Brain microvascular endothelial cell (primary cell): ENCODE data around the gene AEBP2.
"Not testable (repeated sequence)": the region's sequence is repeated elsewhere in the genome, so short reads cannot be mapped to it uniquely, and the experiment has no call there.

Experiments used
- DNase-seq: peaks from one replicate; pipeline ENCODE4 v3.0.0-alpha.2; 2020
- H3K27ac ChIP-seq: fragments of 250-450 bp; sonication (Bioruptor Pico); 2 replicates; pipeline ENCODE4 v1.5.1; 2020; ENCODE audit warnings: mild to moderate bottlenecking, moderate library complexity
- H3K27me3 ChIP-seq: fragments of 250-450 bp; sonication (Bioruptor Pico); replicated peaks from 2 replicates; pipeline ENCODE4 v1.5.1; 2020; ENCODE audit warnings: mild to moderate bottlenecking
- H3K36me3 ChIP-seq: fragments of 250-450 bp; sonication (Bioruptor Pico); replicated peaks from 2 replicates; pipeline ENCODE4 v1.5.1; 2020; ENCODE audit warnings: mild to moderate bottlenecking
- H3K4me3 ChIP-seq: 2 replicates; pipeline ENCODE4 v1.5.1; 2011; ENCODE audit warnings: low read depth, mild to moderate bottlenecking, control low read depth, low read length, moderate library complexity
- in situ Hi-C: cut with HindIII; loops from 2 replicates; pipeline ENCODE4 v1.10.0; 2017; ENCODE audit warnings: low sequenced_read_pairs, low pct_ligation_motif_present
- TF ChIP-seq, protein P1 (sequence below): IDR thresholded peaks from 2 replicates; pipeline ENCODE4 v1.5.1; 2011; ENCODE audit warnings: low read depth, mild to moderate bottlenecking, moderate library complexity, low read length, control low read depth, inconsistent platforms; ENCODE audit errors: missing control alignments

AEBP2 gene

DNA sequence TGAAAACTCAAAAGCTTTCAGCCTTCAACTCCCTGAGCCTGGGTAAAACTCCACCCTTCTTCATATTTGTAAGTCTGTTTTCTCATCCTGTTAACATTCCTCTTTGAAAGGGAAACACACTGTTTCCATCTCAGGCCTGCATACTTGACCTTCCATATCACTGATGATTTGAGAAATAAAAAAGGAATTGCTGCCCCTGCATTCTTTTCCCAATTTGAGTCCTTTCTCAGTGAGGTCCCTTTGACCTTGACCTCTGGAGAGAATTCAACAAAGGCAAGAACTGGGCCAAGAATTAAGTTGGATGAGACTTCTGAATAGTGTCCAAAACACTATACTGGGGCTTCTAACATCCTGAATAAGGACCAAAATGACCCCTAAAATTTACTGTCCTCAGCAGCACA, 108.0 kb downstream of the AEBP2 start:
- in situ Hi-C loops, result no loop called here
- no peak overlapping the region for H3K4me3 ChIP-seq
- no peak overlapping the region for H3K27ac ChIP-seq
- H3K36me3 ChIP-seq, result no peaks in the 10 kb centered on the region
- H3K27me3 ChIP-seq, result no peaks in the 10 kb centered on the region
- TF ChIP-seq, protein P1, sequence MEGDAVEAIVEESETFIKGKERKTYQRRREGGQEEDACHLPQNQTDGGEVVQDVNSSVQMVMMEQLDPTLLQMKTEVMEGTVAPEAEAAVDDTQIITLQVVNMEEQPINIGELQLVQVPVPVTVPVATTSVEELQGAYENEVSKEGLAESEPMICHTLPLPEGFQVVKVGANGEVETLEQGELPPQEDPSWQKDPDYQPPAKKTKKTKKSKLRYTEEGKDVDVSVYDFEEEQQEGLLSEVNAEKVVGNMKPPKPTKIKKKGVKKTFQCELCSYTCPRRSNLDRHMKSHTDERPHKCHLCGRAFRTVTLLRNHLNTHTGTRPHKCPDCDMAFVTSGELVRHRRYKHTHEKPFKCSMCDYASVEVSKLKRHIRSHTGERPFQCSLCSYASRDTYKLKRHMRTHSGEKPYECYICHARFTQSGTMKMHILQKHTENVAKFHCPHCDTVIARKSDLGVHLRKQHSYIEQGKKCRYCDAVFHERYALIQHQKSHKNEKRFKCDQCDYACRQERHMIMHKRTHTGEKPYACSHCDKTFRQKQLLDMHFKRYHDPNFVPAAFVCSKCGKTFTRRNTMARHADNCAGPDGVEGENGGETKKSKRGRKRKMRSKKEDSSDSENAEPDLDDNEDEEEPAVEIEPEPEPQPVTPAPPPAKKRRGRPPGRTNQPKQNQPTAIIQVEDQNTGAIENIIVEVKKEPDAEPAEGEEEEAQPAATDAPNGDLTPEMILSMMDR, result no peak
- no peak for DNase-seq

DNA sequence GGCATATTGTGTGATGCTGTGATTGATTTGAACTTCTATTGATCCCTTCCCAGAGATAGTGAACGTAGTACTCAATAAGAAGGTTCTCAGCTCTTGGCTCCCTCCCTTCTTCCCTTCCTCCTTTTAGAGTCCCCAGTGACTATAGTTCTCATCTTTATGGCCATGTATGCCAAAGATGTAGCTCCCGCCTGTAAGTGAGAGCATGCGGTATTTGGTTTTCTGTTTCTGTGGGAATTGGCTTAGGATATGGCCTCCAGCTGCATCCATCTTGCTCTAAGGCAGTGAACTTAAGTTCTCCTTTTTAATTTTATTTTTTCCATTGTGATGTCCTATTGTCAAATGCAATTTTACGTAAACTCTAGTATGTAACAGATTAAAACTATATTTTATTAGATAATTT, 109.5 kb downstream of the AEBP2 start:
- TF ChIP-seq, protein P1, result no peak
- H3K4me3 ChIP-seq, result no peak overlapping the region
- no peaks in the 10 kb centered on the region for H3K36me3 ChIP-seq
- no peaks in the 10 kb centered on the region for H3K27me3 ChIP-seq
- H3K27ac ChIP-seq, result no peak overlapping the region
- in situ Hi-C loops, result no loop called here
- DNase-seq, result no peak

DNA sequence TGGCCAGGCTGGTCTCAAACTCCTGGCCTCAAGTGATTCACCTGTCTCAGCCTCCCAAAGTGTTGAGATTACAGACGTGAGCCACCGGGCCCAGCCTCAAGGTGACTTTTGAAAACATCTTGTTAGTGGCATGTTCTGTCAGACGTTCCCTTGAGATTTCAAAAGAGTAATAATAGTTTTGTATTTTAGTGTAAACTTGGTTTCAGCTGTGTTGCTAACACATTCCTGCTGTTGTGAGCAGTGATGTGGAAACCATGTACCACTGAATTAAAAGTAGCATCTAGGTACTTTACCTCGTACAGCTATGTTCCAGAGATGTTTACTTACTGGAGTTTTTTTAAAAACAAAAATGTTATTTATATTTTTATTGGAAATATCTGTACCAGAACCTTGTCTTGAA, 111.3 kb downstream of the AEBP2 start:
- no peaks in the 10 kb centered on the region for H3K36me3 ChIP-seq
- in situ Hi-C loops, result no loop called here
- no peak overlapping the region for H3K27ac ChIP-seq
- no peak overlapping the region for H3K4me3 ChIP-seq
- TF ChIP-seq, protein P1, result no peak
- H3K27me3 ChIP-seq, result no peaks in the 10 kb centered on the region
- no peak for DNase-seq

DNA sequence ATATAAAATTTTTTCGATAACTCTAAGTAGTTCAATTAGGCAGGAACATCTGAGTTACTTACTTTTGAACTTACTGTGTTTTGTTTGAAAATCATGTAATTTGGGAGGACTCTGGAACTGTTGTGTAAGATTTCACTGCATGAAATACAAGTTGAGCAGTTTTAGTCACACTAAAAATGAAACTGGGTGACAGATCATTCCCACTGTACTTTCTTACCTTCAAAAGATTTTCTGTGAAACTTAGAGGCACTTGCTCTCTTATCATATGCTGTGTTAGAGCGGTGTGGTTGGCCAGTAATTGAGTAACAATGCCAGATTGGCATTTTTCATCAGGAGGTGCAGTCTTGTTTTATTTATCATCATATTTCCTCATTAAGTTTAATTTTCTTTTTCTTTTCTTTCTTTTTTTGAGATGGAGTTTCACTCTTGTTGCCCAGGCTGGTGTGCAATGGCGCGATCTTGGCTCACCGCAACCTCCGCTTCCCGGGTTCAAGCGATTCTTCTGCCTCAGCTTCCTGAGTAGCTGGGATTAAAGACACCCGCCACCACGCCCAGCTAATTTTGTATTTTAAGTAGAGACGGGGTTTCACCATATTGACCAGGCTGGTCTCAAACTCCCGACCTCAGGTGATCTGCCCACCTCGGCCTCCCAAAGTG, 113.3 kb downstream of the AEBP2 start:
- in situ Hi-C loops, H3K27ac ChIP-seq, DNase-seq, H3K27me3 ChIP-seq, H3K36me3 ChIP-seq, H3K4me3 ChIP-seq: not testable (repeated sequence)

DNA sequence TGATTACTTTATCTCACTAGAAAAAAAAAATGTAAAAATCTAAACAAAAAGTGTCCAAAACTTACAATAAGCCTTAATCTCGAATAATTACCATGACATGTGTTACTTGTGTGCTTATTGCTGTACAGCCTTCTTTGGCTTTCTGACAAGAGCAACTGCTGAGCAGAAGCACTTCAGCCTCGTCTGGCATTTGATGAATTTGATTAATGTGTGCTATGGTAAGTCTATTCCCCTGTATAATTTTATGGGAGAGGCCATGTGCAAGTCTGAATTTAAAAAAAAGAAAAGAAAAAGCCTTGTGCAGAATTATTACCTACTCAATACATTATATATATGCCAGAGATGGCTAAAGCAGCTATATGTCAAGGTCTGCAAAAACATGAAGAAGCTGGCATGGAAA, 113.9 kb downstream of the AEBP2 start:
- TF ChIP-seq, protein P1, result no peak
- H3K4me3 ChIP-seq, result no peak overlapping the region
- in situ Hi-C loops, result no loop called here
- no peak for DNase-seq
- no peak overlapping the region for H3K27ac ChIP-seq
- no peaks in the 10 kb centered on the region for H3K27me3 ChIP-seq
- no peaks in the 10 kb centered on the region for H3K36me3 ChIP-seq

DNA sequence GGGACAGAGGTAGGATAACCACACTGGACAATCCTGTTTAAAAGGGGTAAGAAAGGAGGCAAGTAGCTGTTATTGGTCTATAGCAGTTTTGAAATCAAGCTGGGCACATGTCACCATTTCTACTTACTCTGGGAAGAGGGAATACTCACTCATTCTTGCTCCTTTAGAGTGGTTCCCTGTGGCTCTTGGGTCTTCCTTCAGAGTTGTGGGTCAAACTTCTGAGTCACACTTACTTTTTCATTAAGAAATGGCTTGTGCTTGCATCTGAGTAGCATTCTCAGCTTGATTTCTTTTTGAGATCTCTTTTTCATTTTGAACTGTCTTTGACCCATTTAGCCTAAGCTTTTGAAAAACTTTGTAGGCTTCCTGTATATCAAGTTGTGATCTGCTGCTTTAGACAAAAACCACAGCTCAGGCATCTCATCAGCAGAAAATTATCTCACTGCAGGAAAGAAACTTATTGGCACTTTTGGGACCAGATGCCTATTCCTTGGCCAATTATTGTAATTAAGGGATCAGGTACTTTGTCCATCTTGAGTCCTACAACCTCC, 122.2 kb downstream of the AEBP2 start:
- Histone ChIP-seq H3K27ac (no peak overlapping the region), H3K4me3 (no peak overlapping the region), H3K27me3 (no peaks in the 10 kb centered on the region), H3K36me3 (no peaks in the 10 kb centered on the region)
- in situ Hi-C loops, result no loop called here
- DNase-seq, result peak; percentile 33
- TF ChIP-seq, protein P1, result no peak
